B cell (primary cell): Measurements from ENCODE around the gene SNAP47. TPM values are rescaled to one million over a fixed set of nuclear protein-coding genes. Genes with fewer than 3 reads are reported as not detected.

Source experiments
- ATAC-seq: fragments of 200-7000 bp; cut with Tn5 transposase; one replicate; pipeline ENCODE4 v1.10.0; 2021; ENCODE audit warnings: low read depth, mild to moderate bottlenecking, moderate number of reproducible peaks, moderate library complexity
- CTCF ChIA-PET: fragments of 350-600 bp; sonication (Branson Sonifier 250); formaldehyde crosslinking; loops from one replicate; lab custom pipeline; 2021; ENCODE audit warnings: antibody characterized with exemption, inconsistent platforms; lab: Charles Lee
- POLR2A ChIA-PET: fragments of 350-600 bp; sonication (Branson Sonifier 250); formaldehyde crosslinking; loops from one replicate; lab custom pipeline; 2021; ENCODE audit warnings: antibody characterized with exemption; lab: Charles Lee
- DNase-seq: peaks from one replicate; pipeline ENCODE4 v3.0.0; 2013
- H2AFZ ChIP-seq: 2 replicates; pipeline ENCODE4 v1.6.1; 2012; ENCODE audit warnings: mild to moderate bottlenecking, low read depth, low read length; ENCODE audit not compliant: insufficient read depth, poor library complexity, severe bottlenecking
- H3K27ac ChIP-seq, 2 donors: 1 replicate in 1 of 2; 2 replicates in 1 of 2; pipeline ENCODE4 v1.5.1; 2012 to 2013; ENCODE audit warnings: low read length in 2 of 2, mild to moderate bottlenecking in 2 of 2, moderate library complexity in 1 of 2
- H3K27me3 ChIP-seq, 4 experiments: fragments of 200-600 bp in 1 of 4; sonication (generic) in 1 of 4; replicated peaks in 1 of 4; 1 replicate in 2 of 4; 2 replicates in 2 of 4; pipeline versions ENCODE4 v1.6.1 to v1.7.0; 2013 to 2016; ENCODE audit warnings: low read length in 3 of 4, mild to moderate bottlenecking in 2 of 4, mixed read lengths in 1 of 4, moderate library complexity in 1 of 4; ENCODE audit not compliant: insufficient read depth in 4 of 4, control insufficient read depth in 3 of 4; ENCODE audit errors: control extremely low read depth in 1 of 4
- H3K36me3 ChIP-seq, 2 experiments: replicated peaks in 1 of 2; 1 replicate in 1 of 2; 2 replicates in 1 of 2; pipeline versions ENCODE4 v1.6.1 to v1.7.1; 2013; ENCODE audit warnings: low read length in 1 of 2; ENCODE audit not compliant: insufficient read depth in 2 of 2, control insufficient read depth in 1 of 2; ENCODE audit errors: control extremely low read depth in 1 of 2, extremely low read depth in 1 of 2
- H3K4me1 ChIP-seq, 2 donors: fragments of 200-600 bp in 1 of 2; sonication (generic) in 1 of 2; 1 replicate in 1 of 2; 2 replicates in 1 of 2; pipeline versions ENCODE4 v1.5.1 to v1.6.1; 2013 to 2017; ENCODE audit warnings: low read length in 2 of 2; ENCODE audit not compliant: control insufficient read depth in 2 of 2, insufficient read depth in 2 of 2
- H3K4me2 ChIP-seq: replicated peaks from 2 replicates; pipeline ENCODE3; 2012; ENCODE audit warnings: mild to moderate bottlenecking, low read depth, low read length; ENCODE audit not compliant: poor library complexity, severe bottlenecking
- H3K4me3 ChIP-seq, 5 experiments: fragments of 200-600 bp in 1 of 5; sonication (generic) in 1 of 5; 1 replicate in 3 of 5; 2 replicates in 2 of 5; pipeline versions ENCODE4 v1.5.1 to v1.7.0; 2011 to 2016; ENCODE audit warnings: low read length in 4 of 5, mild to moderate bottlenecking in 4 of 5, low read depth in 2 of 5, control low read depth in 1 of 5, moderate library complexity in 1 of 5; ENCODE audit not compliant: insufficient read depth in 1 of 5; ENCODE audit errors: control extremely low read depth in 1 of 5, extremely low read depth in 1 of 5
- H3K79me2 ChIP-seq: fragments of 200-600 bp; sonication (generic); one replicate; pipeline ENCODE4 v1.6.0; 2016; ENCODE audit warnings: low read length; ENCODE audit not compliant: control insufficient read depth, insufficient read depth
- H3K9ac ChIP-seq: fragments of 200-600 bp; sonication (generic); 2 replicates; pipeline ENCODE4 v1.6.1; 2017; ENCODE audit warnings: mild to moderate bottlenecking, low read length, moderate library complexity
- H3K9me3 ChIP-seq, 3 donors: one replicate each; pipeline versions ENCODE4 v1.6.1 to v1.7.1; 2013; ENCODE audit warnings: low read length in 2 of 3; ENCODE audit not compliant: control insufficient read depth in 2 of 3, insufficient read depth in 1 of 3; ENCODE audit errors: control extremely low read depth in 1 of 3
- H4K20me1 ChIP-seq: 2 replicates; pipeline ENCODE4 v1.6.0; 2012; ENCODE audit warnings: mild to moderate bottlenecking, low read length; ENCODE audit not compliant: insufficient read depth, control insufficient read depth, poor library complexity, severe bottlenecking
- H3K27ac Mint-ChIP-seq: one replicate; pipeline ENCODE4 v1.8.0; 2021; ENCODE audit warnings: mixed read lengths
- H3K27me3 Mint-ChIP-seq: one replicate; pipeline ENCODE4 v1.8.0; 2021; ENCODE audit warnings: mixed read lengths
- H3K4me1 Mint-ChIP-seq: one replicate; pipeline ENCODE4 v1.8.0; 2021; ENCODE audit warnings: mixed read lengths
- H3K4me3 Mint-ChIP-seq: one replicate; pipeline ENCODE4 v1.8.0; 2021; ENCODE audit warnings: mixed read lengths
- H3K9me3 Mint-ChIP-seq: one replicate; pipeline ENCODE4 v1.8.0; 2022; ENCODE audit warnings: mixed read lengths; ENCODE audit not compliant: insufficient read depth
- CTCF ChIP-seq: fragments of 200-600 bp; IDR thresholded peaks from one replicate; pipeline ENCODE4 v1.8.0; 2022; ENCODE audit warnings: antibody characterized with exemption, mild to moderate bottlenecking
- EZH2 ChIP-seq: IDR thresholded peaks from 2 replicates; pipeline ENCODE4 v1.6.1; 2012; ENCODE audit warnings: borderline replicate concordance, low read depth, mild to moderate bottlenecking, moderate library complexity, low read length; ENCODE audit not compliant: insufficient read depth, poor library complexity, severe bottlenecking
- WGBS: methylation state at CpG from one replicate; pipeline ENCODE4 v1.1.5; 2013; ENCODE audit warnings: missing lambda C conversion rate; ENCODE audit not compliant: insufficient coverage; 5-methylcytosine and 5-hydroxymethylcytosine counted together
- intact Hi-C: fragments of 100-400 bp; cut with micrococcal nuclease; formaldehyde crosslinking; loops from one replicate; pipeline ENCODE4 v1.10.0; 2022
- polyA plus RNA-seq: library from polyadenylated mRNA; depleted of rRNA; stranded (reverse); fragments of >200 nt; gene quantifications from 2 replicates; pipeline ENCODE4 v1.2.3, GENCODE V29; 2012
- total RNA-seq, 2 donors: library from RNA; stranded (reverse); fragments of 120-200 nt in 1 of 2; gene quantifications; 1 replicate in 1 of 2; 2 replicates in 1 of 2; pipeline versions ENCODE4 v1.2.3 to v1.2.4, GENCODE V29; 2013 to 2022

SNAP47 gene
- total and polyA plus RNA-seq, 2 donors (not counting 1 experiment from before 2014, with no cell fraction given) = 25.6 to 34.9 TPM

GRCh38 chr1:227723474-227723873 is 11.8 kb upstream of the SNAP47 start:
- Histone ChIP-seq H3K9ac (no peak overlapping the region), H3K27ac (no peak overlapping the region), H3K27me3 (peaks cover 0 to 4% (median 0%) of the 10 kb centered on the region in 4 experiments), H3K79me2 (no peaks in the 10 kb centered on the region), H2AFZ (no peak overlapping the region), H3K4me2 (no peak overlapping the region), H3K9me3 (peaks cover 1 to 27% (median 24%) of the 10 kb centered on the region in 3 donors), H3K36me3 (no peaks in the 10 kb centered on the region), H3K4me3 (no peak overlapping the region), H4K20me1 (no peaks in the 10 kb centered on the region), H3K4me1 (peaks cover 4 to 10% of the 10 kb centered on the region in 2 donors)
- Mint-ChIP-seq H3K27ac (no peak overlapping the region), H3K27me3 (no peaks in the 10 kb centered on the region), H3K9me3 (peaks cover 24% of the 10 kb centered on the region), H3K4me3 (no peak overlapping the region), H3K4me1 (peaks cover 16% of the 10 kb centered on the region)
- ATAC-seq (no peak), DNase-seq (no peak)
- intact Hi-C loops = no loop called here
- TF ChIP-seq CTCF = no peak
- TF ChIP-seq EZH2 = no peak
- POLR2A ChIA-PET = no interaction called here
- CTCF ChIA-PET = no interaction called here
- WGBS = no CpG with 5 or more reads among the region's 1 CpG

- peaks cover 11 to 20% of the 10 kb centered on the region in 2 donors for H3K4me1 ChIP-seq
- H3K9me3 ChIP-seq = peaks cover 0 to 16% (median 15%) of the 10 kb centered on the region in 3 donors
- no peaks in the 10 kb centered on the region for H3K27me3 Mint-ChIP-seq
- no peak overlapping the region for H3K4me3 ChIP-seq
- DNase-seq (no peak), ATAC-seq (no peak)
- H3K36me3 ChIP-seq = no peaks in the 10 kb centered on the region
- peaks cover 26% of the 10 kb centered on the region for H3K4me1 Mint-ChIP-seq
- H3K27ac Mint-ChIP-seq = no peak overlapping the region
- ChIA-PET CTCF (no interaction called here), POLR2A (no interaction called here)
- H3K4me3 Mint-ChIP-seq = no peak overlapping the region
- H4K20me1 ChIP-seq = no peaks in the 10 kb centered on the region
- 60% methylated on average over 1 of the region's 2 CpGs for WGBS
- no peak overlapping the region for H3K4me2 ChIP-seq
- peaks cover 0 to 4% (median 0%) of the 10 kb centered on the region in 4 experiments for H3K27me3 ChIP-seq
- no peak overlapping the region for H2AFZ ChIP-seq
- H3K9me3 Mint-ChIP-seq = peaks cover 21% of the 10 kb centered on the region
- H3K9ac ChIP-seq = no peak overlapping the region
- no peaks in the 10 kb centered on the region for H3K79me2 ChIP-seq
- no peak overlapping the region for H3K27ac ChIP-seq
- no peak for TF ChIP-seq EZH2
- TF ChIP-seq CTCF = no peak
- intact Hi-C loops = no loop called here
These were observed 10.2 kb upstream of the SNAP47 start for GRCh38 chr1:227725046-227725445.
